DND-41 (cell line): ENCODE data around the gene TSPAN18.

ENCODE experiments used
- ATAC-seq: fragments of 200-7000 bp; cut with Tn5 transposase; 3 replicates; pipeline ENCODE4 v1.9.1; 2021; ENCODE audit warnings: low read depth; ENCODE audit not compliant: insufficient read depth
- DNase-seq: peaks from one replicate; pipeline ENCODE4 v3.0.0-alpha.2; 2020
- H2AFZ ChIP-seq: 2 replicates; pipeline ENCODE4 v1.6.0; 2012; ENCODE audit warnings: low read depth, low read length
- H3K27ac ChIP-seq: 2 replicates; pipeline ENCODE4 v1.5.1; 2012; ENCODE audit warnings: low read length, inconsistent platforms
- H3K27me3 ChIP-seq: fragments of 200-600 bp; sonication (generic); 2 replicates; pipeline ENCODE4 v1.6.0; 2012; ENCODE audit warnings: low read length, mild to moderate bottlenecking, inconsistent platforms; ENCODE audit not compliant: insufficient read depth, poor library complexity
- H3K36me3 ChIP-seq: 2 replicates; pipeline ENCODE4 v1.5.1; 2012; ENCODE audit warnings: low read length, inconsistent platforms; ENCODE audit not compliant: insufficient read depth
- H3K4me1 ChIP-seq: 2 replicates; pipeline ENCODE4 v1.5.1; 2012; ENCODE audit warnings: mild to moderate bottlenecking, low read length; ENCODE audit not compliant: insufficient read depth
- H3K4me2 ChIP-seq: 2 replicates; pipeline ENCODE4 v1.6.0; 2012; ENCODE audit warnings: mild to moderate bottlenecking, moderate library complexity, low read length, inconsistent platforms; ENCODE audit not compliant: insufficient read depth
- H3K4me3 ChIP-seq, 2 experiments: fragments of 200-600 bp in 1 of 2; shearing (Covaris generic) in 1 of 2; 2 replicates each; pipeline ENCODE4 v1.5.1; 2012 to 2016; ENCODE audit warnings: inconsistent platforms in 2 of 2, low read length in 2 of 2, mild to moderate bottlenecking in 2 of 2, low read depth in 1 of 2, moderate library complexity in 1 of 2
- H3K79me2 ChIP-seq: 2 replicates; pipeline ENCODE4 v1.6.0; 2012; ENCODE audit warnings: low read length, inconsistent platforms; ENCODE audit not compliant: insufficient read depth
- H3K9ac ChIP-seq: 2 replicates; pipeline ENCODE4 v1.6.0; 2012; ENCODE audit warnings: low read depth, mild to moderate bottlenecking, inconsistent platforms, low read length, moderate library complexity
- H3K9me3 ChIP-seq: 2 replicates; pipeline ENCODE4 v1.5.1; 2012; ENCODE audit warnings: low read length, moderate library complexity, mild to moderate bottlenecking, inconsistent platforms; ENCODE audit not compliant: insufficient read depth, severe bottlenecking
- H4K20me1 ChIP-seq: 2 replicates; pipeline ENCODE4 v1.6.0; 2012; ENCODE audit warnings: low read length; ENCODE audit not compliant: insufficient read depth
- CTCF ChIP-seq: IDR thresholded peaks from 2 replicates; pipeline ENCODE4 v1.5.1; 2012; ENCODE audit warnings: borderline replicate concordance, low read length, moderate library complexity, mild to moderate bottlenecking; ENCODE audit not compliant: poor library complexity, severe bottlenecking; ENCODE audit errors: extremely low read depth
- EZH2 ChIP-seq: IDR thresholded peaks from 3 replicates; pipeline ENCODE4 v1.6.1; 2012; ENCODE audit warnings: borderline replicate concordance, low read depth, mild to moderate bottlenecking, moderate library complexity, low read length, inconsistent platforms; ENCODE audit not compliant: severe bottlenecking

The TSPAN18 gene

GRCh38 chr11:44957776-44958564 lies 231.2 kb downstream of the TSPAN18 start:
- Histone ChIP-seq H3K9me3 (no peaks in the 10 kb centered on the region), H2AFZ (no peak overlapping the region), H3K27me3 (no peaks in the 10 kb centered on the region), H3K36me3 (no peaks in the 10 kb centered on the region), H3K4me3 (no peak overlapping the region), H4K20me1 (no peaks in the 10 kb centered on the region), H3K27ac (no peak overlapping the region), H3K79me2 (no peaks in the 10 kb centered on the region), H3K4me1 (peaks cover 6% of the 10 kb centered on the region; the same call in 1 of the 2 replicates), H3K9ac (no peak overlapping the region), H3K4me2 (no peak overlapping the region)
- DNase-seq (no peak), ATAC-seq (no peak)
- TF ChIP-seq CTCF: no peak

GRCh38 chr11:44959064-44959463 lies 232.3 kb downstream of the TSPAN18 start:
- H3K4me3 ChIP-seq: no peak overlapping the region
- no peaks in the 10 kb centered on the region for H3K27me3 ChIP-seq
- ATAC-seq: no peak
- no peaks in the 10 kb centered on the region for H4K20me1 ChIP-seq
- H3K27ac ChIP-seq: no peak overlapping the region
- peaks cover 6% of the 10 kb centered on the region; the same call in 1 of the 2 replicates for H3K4me1 ChIP-seq
- DNase-seq: no peak
- no peak for TF ChIP-seq EZH2
- TF ChIP-seq CTCF: no peak
- no peak overlapping the region for H3K9ac ChIP-seq
- no peaks in the 10 kb centered on the region for H3K36me3 ChIP-seq
- no peaks in the 10 kb centered on the region for H3K79me2 ChIP-seq
- no peaks in the 10 kb centered on the region for H3K9me3 ChIP-seq
- H3K4me2 ChIP-seq: no peak overlapping the region
- H2AFZ ChIP-seq: no peak overlapping the region

GRCh38 chr11:44960200-44960845 lies 233.6 kb downstream of the TSPAN18 start:
- no peak overlapping the region for H3K4me2 ChIP-seq
- no peaks in the 10 kb centered on the region for H3K27me3 ChIP-seq
- no peak for DNase-seq
- no peak overlapping the region for H3K9ac ChIP-seq
- H3K36me3 ChIP-seq: no peaks in the 10 kb centered on the region
- no peak overlapping the region for H3K4me3 ChIP-seq
- no peak overlapping the region for H3K27ac ChIP-seq
- no peaks in the 10 kb centered on the region for H3K4me1 ChIP-seq
- ATAC-seq: no peak
- H2AFZ ChIP-seq: no peak overlapping the region
- TF ChIP-seq CTCF (no peak), EZH2 (no peak)
- no peaks in the 10 kb centered on the region for H3K79me2 ChIP-seq
- no peaks in the 10 kb centered on the region for H4K20me1 ChIP-seq
- H3K9me3 ChIP-seq: no peaks in the 10 kb centered on the region

- no peaks in the 10 kb centered on the region for H4K20me1 ChIP-seq
- H3K79me2 ChIP-seq: no peaks in the 10 kb centered on the region
- no peak overlapping the region for H2AFZ ChIP-seq
- no peak overlapping the region for H3K4me2 ChIP-seq
- H3K4me1 ChIP-seq: no peaks in the 10 kb centered on the region
- no peak for DNase-seq
- no peaks in the 10 kb centered on the region for H3K36me3 ChIP-seq
- no peak overlapping the region for H3K9ac ChIP-seq
- H3K4me3 ChIP-seq: no peak overlapping the region
- no peaks in the 10 kb centered on the region for H3K9me3 ChIP-seq
- no peak for ATAC-seq
- no peak for TF ChIP-seq CTCF
- TF ChIP-seq EZH2: no peak
- no peaks in the 10 kb centered on the region for H3K27me3 ChIP-seq
- no peak overlapping the region for H3K27ac ChIP-seq
These were observed 235.7 kb downstream of the TSPAN18 start for GRCh38 chr11:44962464-44962863.
